ENCODE results near the gene NRXN3. TPM values are rescaled to one million over a fixed set of nuclear protein-coding genes. Genes with fewer than 3 reads are reported as not detected.

The NRXN3 gene
- total RNA-seq, 1 donor from 2014 or later: 4.1 TPM

DNA sequence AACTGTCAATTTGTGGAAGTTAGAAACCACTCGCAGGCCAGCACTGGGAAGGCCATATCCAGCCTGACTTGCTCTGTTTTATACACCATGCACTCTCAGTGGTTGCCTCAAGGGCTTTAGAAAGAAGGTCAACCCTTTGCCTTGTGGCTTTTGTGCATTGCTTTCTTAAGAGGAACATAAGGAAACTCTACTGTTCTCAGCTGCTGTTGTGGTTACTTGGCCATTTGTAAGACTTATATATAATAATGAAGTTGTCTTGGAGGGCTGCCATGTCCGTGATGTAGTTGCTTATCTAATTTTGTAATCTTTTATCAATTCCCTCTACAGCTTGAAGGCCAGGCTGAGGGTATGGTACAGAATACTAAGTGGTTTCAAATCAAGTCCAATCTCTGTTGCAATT, 1403.3 kb downstream of the NRXN3 start:
- no peak for DNase-seq (ENCODE audit: low spot score)
- intact Hi-C loops (cut with DNase I): no loop called here

DNA sequence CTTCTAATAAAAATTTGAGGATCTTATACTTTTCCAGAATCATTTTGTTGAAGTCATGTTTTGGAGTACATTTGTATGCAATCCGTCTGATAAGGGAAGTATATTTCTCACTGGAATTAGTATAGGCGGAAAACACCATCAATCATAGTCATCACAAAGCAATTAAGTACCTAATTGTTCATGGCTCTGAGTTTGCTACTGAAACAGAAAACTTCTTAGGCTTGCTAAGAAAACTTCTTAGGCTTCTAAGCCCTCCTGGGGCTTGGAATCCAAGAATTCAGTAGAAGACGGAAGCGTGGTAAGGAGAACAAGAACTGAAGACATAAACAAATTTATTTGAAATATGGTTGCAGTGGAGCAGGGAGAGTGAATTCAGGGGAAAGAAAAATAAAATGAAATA, 1404.9 kb downstream of the NRXN3 start:
- no peak for DNase-seq (ENCODE audit: low spot score)
- intact Hi-C loops (cut with DNase I): no loop called here

DNA sequence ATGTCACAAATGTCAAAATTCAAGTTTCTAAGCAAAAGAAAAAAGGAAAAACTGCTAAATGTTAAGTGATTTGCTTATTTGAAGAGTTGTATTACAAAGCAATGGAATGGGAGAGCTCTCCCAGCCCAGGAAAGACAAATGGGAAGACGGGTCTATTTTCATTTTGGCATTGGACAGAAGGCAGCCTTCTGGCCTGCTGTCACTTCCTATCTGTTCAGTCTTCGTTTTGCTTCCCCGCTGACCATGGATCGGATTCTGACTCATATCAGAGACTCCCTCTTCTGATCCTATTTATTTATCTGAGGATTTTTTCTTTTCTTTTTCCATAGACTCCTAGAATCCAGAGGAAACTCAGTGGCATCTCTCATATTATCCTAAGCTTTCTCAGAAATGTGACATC, 1406.3 kb downstream of the NRXN3 start:
- intact Hi-C loops (cut with DNase I): no loop called here
- DNase-seq (ENCODE audit: low spot score): no peak

DNA sequence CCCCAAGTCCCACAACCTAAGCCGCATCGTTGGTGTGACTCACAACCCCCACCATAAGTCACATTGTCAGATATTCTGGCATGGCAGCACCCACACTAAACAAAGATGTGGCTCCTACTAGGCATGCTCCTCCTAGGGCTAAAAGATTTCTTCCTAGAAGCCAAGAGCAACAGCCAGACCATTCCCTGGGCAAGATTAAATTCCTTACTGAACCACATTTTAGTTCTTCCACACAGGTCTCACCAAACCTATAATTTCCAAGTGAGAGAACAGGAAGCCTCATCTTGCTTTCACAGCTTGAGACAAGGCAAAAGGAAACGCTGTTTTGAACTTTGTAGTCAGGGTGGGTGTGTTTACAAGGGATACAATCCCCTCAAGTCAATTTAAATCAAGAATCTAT, 1408.3 kb downstream of the NRXN3 start:
- intact Hi-C loops (cut with DNase I): no loop called here
- DNase-seq (ENCODE audit: low spot score): no peak

DNA sequence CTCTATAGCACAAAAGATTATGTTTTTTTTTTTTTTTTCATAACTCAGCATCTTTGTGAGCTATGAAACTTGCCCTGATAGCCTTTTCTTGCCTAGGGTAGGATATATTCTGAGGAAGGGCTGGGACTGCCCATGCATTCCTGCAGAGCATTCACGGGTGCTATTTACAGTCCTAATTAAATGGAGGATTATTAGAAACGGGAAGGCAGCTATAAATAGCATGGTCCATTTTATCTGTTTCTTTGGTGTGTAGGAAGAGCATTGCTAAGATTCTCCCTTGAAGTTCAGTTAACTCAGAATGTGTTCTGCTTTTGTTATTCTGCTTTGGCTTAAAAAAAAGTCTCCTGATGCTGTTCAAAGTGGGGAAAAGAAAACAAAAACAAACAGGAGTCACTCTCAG, 1410.2 kb downstream of the NRXN3 start:
- intact Hi-C loops (cut with DNase I): no loop called here
- DNase-seq (ENCODE audit: low spot score): no peak

DNA sequence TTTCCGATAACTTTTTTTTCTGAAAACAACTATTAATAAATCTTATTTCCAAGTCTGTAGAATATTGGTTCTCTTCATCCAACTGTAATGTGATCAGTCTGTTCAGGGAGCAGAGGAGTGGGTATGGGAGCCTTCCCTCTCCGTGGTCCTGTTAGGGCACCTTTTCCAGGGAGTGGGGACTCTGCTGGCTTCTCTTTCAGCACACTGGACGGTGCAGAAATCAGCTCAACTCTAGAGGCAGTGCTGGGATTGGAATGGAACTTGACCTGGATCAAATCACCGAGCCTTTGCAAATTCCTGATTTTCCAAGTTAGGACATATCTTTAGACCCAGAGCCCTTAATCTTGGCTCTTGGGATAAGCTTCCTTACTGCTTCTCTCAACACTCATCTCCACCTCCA, 1410.7 kb downstream of the NRXN3 start:
- intact Hi-C loops (cut with DNase I): no loop called here

DNA sequence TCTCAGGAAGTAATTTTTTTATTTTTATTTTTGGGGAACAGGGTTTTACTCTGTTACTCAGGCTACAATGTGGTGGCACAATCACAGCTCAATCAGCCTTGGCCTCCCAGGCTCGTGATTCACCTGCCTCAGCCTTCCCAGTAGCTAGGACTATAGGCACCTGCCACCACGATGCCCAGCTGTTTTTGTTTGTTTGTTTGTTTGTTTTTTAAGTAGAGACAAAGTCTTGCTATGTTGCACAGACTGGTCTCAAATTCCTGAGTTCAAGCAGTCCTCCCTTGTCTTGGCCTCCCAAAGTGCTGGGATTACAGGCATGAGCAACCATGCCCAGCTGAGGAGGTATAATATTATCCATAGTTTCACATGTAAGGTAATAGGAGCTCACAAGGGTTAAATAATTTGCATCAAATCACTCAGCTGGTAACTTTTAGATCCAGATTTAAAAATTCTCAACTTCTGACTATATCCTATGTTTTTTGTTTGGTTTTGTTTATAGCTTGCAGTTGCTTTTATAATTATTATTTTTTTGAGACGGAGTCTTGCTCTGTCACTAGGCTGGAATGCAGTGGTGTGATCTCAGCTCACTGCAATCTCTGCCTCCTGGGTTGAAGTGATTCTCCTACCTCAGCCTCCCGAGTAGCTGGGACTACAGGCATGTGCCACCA, 1411.9 kb downstream of the NRXN3 start:
- DNase-seq (ENCODE audit: low spot score): no peak
- intact Hi-C loops (cut with DNase I): no loop called here

More for the DNA sequence above, 1410.7 kb downstream of the NRXN3 start:
- DNase-seq (ENCODE audit: low spot score): no peak

DNA sequence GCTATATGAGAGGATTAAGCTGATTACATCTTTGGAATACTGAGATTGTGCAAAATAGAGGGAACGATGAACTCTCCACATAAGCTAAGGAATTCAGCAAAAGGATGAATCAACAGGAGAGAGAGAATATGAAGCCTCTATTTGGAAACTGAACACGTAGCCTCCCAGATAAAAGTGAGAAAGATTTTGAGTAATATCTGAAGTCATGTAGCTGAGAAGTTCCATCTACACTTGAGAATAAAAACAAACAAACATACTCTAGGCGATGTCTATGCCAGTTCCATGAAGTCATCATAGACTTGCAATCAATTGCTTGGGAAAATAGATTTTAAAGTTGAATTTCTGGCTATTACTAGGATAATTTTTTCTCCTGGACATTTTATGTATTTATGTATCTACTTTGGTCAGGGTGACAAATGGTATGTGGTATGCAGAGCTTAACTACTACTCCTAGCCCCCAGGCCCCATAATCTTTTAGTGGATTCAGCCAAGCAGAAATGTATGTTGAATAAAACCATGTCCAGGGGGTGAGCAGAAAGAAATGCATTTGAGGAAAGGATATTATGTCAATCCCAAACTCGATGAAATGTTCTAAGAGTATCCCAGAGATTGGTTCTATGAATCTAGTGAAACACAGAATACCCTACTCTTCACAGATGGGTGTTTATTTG, 1413.7 kb downstream of the NRXN3 start:
- DNase-seq (ENCODE audit: low spot score): no peak
- intact Hi-C loops (cut with DNase I): no loop called here

DNA sequence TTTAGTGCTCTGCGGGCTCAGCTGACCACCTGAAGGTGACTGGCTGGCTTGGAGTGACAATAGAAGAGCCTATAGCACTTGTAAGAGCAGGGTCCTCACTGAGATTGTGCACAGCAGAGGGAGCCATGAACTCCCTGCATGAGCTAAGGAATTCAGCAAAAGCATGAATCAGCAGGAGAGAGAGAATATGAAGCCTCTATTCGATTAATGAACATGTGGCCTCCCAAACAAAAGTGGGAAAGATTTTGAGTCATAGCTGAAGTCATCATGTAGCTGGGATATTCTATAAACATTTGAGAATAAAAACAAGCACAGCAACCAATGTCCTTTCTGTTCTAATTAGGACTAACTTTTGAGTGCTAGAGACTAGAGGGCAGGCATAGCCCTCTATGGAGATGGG, 1414.5 kb downstream of the NRXN3 start:
- no peak for DNase-seq (ENCODE audit: low spot score)
- intact Hi-C loops (cut with DNase I): no loop called here

DNA sequence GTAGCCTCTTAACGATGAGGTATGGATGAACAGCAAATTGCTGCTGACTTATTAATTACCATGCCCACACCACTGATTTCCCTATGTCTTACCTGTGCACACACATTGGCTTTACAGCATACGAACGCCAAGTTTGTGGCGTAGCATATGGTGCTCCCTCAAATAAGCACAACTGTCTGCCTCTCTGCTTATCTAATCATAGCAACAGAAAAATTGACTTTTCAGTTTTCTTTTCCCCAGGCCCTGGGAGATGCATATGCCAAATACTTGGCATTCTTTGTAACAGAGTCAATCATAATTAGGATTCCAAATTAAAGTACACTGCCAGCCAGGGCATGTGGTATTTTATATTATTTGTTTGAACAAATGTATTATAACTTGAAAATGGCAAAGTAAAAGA, 1415.7 kb downstream of the NRXN3 start:
- DNase-seq (ENCODE audit: low spot score): no peak
- intact Hi-C loops (cut with DNase I): no loop called here

DNA sequence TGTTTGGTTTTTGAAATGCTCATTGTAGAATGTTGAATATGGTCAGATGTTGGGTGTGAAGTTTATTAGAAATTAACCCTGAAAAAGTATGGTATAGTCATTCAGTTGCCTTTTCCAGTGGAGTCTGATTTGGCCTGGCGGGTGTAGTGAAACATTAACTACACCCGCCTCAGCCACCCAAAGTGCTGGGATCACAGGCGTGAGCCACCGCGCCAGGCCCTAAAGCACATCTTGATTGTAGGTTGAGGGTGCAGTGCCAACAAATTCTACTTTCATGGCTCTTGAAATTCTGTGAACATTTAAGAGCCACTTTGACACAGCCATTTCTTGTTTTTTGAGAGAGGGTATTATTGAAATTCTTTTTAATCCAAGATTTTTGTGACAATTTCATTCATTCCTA, 1416.2 kb downstream of the NRXN3 start:
- intact Hi-C loops (cut with DNase I): no loop called here
- no peak for DNase-seq (ENCODE audit: low spot score)

DNA sequence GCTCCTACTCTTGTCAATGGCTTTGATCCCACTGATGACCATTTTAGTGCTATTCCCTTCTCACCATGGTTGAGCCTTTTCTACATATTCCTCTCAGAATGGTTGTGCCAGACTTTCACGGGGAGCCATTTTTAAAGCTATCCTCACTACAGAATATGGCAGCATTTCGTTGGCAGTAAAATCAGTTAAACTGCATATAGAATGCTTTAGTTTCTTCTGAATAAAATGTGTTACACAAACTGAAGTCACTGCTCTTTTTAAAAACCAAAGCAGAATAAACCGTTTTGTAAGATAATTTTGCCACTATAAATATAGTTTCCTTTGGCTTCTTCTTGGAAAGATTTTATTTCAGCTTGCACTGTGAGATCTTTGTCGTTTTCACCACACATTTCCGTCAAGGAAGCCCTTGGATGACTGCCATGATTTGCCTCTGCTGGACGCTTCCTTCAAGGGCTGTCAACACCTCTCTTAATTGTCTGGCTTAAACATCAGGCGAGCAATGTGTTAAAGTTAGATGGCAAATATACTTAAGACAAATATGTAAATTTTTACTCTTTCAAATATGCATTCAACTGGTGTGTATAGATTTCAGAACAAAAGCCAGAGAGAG, 1416.9 kb downstream of the NRXN3 start:
- DNase-seq (ENCODE audit: low spot score): no peak
- intact Hi-C loops (cut with DNase I): no loop called here

DNA sequence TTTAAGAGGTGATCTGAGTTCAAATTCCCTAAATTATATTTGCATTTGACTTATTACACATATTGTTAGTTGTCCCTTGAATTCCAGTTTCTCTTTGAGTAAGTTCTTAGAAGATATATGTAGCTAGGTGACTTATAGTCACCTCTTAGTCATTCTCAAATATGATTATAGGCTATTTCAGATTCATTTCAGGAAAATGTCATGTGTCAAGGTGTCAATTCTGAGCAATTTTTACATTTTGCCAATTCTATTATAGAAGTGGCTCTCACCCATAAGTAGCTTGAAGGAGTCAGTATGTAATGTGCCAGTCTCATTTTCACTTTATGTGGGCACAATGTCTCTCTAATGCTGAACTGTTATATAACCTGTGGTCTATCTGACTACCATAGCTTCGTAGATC, 1417.7 kb downstream of the NRXN3 start:
- intact Hi-C loops (cut with DNase I): no loop called here
- DNase-seq (ENCODE audit: low spot score): no peak

DNA sequence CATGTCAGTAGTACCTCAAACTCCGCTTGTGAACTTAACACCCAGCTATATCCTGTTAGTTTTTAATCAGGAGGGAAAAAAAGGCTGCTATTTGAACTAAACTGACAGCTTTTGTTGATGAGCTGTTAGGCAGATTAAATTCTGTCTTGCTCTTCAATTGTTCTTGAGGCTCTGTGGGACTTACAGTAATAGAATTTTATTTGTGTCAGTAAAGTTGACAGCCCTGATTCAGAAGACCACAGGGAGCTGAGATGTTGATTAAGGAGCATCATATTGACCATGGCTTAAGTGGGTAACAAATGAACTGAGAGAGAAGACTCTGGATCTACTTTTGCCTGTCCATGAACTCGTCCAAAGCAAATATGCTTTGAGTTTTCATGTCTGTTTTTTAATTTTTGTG, 1418.2 kb downstream of the NRXN3 start:
- intact Hi-C loops (cut with DNase I): no loop called here

DNA sequence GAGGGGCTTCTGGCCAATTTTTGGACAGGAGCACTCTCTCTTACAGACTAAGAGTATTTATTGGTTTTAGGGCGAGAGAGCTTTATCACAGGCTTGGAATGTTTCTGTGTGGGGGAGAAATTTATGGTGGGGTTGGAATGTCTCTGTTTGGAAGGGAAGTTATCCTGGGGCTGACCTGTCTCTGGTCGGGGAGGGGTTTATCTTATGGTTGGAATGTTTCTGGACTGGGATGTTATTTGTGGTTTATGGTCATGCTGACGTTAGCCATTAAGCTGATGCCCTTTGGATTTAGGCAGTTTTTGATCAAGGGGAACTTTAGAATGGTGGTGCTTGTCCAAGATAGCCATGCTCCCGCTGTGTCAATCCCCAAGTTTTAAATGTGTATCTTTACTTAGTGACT, 1426.4 kb downstream of the NRXN3 start:
- intact Hi-C loops (cut with DNase I): no loop called here
- DNase-seq (ENCODE audit: low spot score): no peak

More for the DNA sequence above, 1418.2 kb downstream of the NRXN3 start:
- no peak for DNase-seq (ENCODE audit: low spot score)

DNA sequence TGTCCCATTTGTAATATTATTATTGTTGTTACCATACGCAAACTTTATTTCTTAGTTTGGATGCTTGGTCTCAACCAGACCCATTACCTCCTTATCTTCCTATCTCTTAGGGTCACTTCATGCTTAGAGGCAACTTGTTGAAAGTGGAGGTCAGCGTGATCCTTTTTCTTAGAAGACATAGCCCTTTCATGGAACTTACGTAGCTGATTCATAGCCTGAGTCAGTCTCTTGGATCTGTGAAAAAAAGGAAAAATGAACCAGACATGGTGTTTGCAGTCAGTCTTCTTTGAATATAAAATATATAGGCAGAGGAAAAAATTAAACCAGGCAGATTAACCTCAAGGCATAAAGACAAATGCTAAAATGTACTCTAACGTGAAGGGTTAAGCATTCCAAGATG, 1427.4 kb downstream of the NRXN3 start:
- no peak for DNase-seq (ENCODE audit: low spot score)
- intact Hi-C loops (cut with DNase I): no loop called here

DNA sequence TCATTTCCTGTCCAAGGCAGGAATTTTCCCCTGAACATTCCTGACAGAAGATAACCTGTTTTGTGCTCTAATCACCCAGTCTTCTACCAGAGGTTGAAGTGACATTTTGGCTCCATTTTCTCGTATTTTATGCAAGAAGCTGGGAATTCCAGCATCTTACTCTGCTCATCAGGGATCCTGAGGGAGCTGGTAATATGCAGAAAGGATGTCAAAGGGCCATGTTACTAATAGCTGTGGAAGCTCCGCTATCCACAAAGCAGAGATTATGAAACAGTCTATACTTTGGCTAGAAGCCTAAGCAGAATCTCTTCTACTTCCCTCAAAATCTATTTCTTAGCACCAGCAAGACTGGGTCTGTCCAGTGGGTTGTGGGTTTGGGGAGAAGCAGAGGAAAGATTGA, 1428.2 kb downstream of the NRXN3 start:
- no peak for DNase-seq (ENCODE audit: low spot score)
- intact Hi-C loops (cut with DNase I): no loop called here

DNA sequence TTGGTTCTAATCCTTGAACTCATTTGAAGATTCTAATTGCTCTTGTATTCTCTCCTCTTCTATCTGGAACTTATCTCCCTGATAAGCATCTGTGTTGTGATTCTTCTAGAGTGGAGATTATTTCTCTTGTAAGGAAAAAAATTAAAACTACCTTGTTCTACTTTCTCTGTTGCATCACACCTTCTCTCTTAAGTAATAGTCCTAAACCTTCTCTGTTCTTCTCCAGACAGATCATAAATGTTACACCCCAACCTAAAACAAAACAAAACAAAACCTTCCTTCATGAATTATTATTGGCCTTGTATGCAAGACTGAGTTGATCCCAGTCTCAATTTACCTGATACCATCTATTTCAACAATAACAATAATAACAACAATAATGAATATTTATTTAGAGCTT, 1429.1 kb downstream of the NRXN3 start:
- no peak for DNase-seq (ENCODE audit: low spot score)
- intact Hi-C loops (cut with DNase I): no loop called here

DNA sequence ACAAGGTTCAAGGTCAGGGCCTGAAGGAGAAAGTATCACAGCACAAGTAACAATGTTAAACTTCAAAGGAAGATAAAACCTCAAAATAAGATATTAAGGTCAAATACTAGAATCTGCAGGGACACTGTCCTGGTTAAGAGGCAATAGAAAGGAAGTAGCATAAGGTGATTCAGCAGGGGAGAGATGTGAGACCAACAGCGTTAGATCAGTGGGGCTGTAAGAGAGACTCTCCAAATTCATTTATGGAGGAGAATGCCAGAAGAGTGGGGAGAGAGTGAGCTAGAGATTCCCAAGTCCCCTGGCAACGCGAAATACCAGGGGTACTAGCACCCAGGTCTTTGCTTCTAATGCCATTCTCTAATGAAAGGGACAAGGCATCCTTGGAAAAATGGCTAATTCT, 1430.2 kb downstream of the NRXN3 start:
- intact Hi-C loops (cut with DNase I): no loop called here
- DNase-seq (ENCODE audit: low spot score): no peak

DNA sequence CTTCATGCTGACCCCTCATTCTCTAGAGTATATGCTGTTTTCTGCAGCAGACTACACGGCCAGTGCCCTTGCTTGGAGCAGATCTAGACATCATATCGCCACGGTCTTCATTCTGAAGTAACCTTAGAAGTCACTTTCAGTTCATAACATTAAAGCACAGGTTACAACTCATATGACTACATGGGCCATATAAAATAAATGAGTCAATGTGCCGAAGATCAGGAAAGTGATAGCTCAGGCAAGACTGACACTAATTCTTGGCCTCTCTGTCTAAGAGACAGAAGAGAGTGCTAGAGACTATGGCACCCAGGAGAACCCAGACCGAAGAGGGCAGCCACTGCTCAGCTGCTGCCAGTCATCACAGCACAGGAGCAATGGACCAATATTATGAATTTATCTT, 1431.4 kb downstream of the NRXN3 start:
- no peak for DNase-seq (ENCODE audit: low spot score)
- intact Hi-C loops (cut with DNase I): no loop called here

DNA sequence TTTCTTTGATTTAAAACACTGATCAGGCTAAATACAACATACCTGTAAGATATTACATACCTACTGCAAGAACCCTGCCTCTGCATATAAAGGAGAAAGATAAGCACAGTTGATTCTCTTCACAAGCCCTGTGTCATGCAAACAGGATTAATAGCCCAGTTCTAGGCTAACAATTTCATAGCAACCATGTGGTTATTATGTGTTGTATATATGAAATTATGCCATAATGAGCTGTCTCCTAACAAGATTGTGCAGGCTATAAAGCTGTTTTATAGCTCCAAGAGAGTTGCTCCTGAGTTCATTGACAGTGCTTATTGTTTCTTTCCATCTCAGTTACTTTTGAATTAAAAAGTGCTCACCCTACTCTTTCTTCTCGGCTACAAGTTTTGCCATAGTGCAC, 1431.9 kb downstream of the NRXN3 start:
- intact Hi-C loops (cut with DNase I): no loop called here
- DNase-seq (ENCODE audit: low spot score): no peak
